ENCODE data around the gene LONRF3. TPM values are rescaled to one million over a fixed set of nuclear protein-coding genes. Genes with fewer than 3 reads are reported as not detected.
A peak's percentile ranks its signal among the peaks of the same experiment; 100 is the strongest.

Gene LONRF3
- total and polyA plus RNA-seq, 2 experiments from 2014 or later, result 2.6 to 6.5 TPM

GRCh38 chrX:119003462-119003861 lies 29.0 kb downstream of the LONRF3 start:
- H3K4me3 ChIP-seq, result no peak overlapping the region
- no peak overlapping the region for H3K4me2 ChIP-seq
- WGBS (ENCODE audit: low lambda C conversion rate, missing lambda C conversion rate), result 51% methylated on average over 3 of the region's 3 CpGs
- no peaks in the 10 kb centered on the region for H3K4me1 ChIP-seq (ENCODE audit: insufficient read depth)
- DNase-seq (ENCODE audit: low spot score), result no peak
- no peaks in the 10 kb centered on the region for H3K9me2 ChIP-seq (replicated peaks; ENCODE audit: insufficient read depth)
- no peaks in the 10 kb centered on the region for H3K79me2 ChIP-seq
- H2AFZ ChIP-seq, result no peak overlapping the region
- no peak overlapping the region for H3K27ac ChIP-seq
- H3K27me3 ChIP-seq, result no peaks in the 10 kb centered on the region
- H3K36me3 ChIP-seq (replicated peaks; ENCODE audit: insufficient read depth, low read depth), result no peaks in the 10 kb centered on the region
- TF ChIP-seq, protein P1, sequence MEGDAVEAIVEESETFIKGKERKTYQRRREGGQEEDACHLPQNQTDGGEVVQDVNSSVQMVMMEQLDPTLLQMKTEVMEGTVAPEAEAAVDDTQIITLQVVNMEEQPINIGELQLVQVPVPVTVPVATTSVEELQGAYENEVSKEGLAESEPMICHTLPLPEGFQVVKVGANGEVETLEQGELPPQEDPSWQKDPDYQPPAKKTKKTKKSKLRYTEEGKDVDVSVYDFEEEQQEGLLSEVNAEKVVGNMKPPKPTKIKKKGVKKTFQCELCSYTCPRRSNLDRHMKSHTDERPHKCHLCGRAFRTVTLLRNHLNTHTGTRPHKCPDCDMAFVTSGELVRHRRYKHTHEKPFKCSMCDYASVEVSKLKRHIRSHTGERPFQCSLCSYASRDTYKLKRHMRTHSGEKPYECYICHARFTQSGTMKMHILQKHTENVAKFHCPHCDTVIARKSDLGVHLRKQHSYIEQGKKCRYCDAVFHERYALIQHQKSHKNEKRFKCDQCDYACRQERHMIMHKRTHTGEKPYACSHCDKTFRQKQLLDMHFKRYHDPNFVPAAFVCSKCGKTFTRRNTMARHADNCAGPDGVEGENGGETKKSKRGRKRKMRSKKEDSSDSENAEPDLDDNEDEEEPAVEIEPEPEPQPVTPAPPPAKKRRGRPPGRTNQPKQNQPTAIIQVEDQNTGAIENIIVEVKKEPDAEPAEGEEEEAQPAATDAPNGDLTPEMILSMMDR (IDR thresholded peaks at IDR 0.05; ENCODE audit: poor library complexity), result no peak
- TF ChIP-seq EZH2 (IDR thresholded peaks at IDR 0.05; ENCODE audit: borderline replicate concordance) (no peak), EZH2phosphoT487 (IDR thresholded peaks at IDR 0.05; ENCODE audit: low read depth, severe bottlenecking, unreplicated experiment) (no peak)
- H4K20me1 ChIP-seq (ENCODE audit: insufficient read depth, poor library complexity, severe bottlenecking), result no peaks in the 10 kb centered on the region
- H3K9me3 ChIP-seq (ENCODE audit: low read depth), result no peaks in the 10 kb centered on the region

- H3K4me3 ChIP-seq, result no peak overlapping the region
- 32% methylated on average over 5 of the region's 5 CpGs for WGBS (ENCODE audit: low lambda C conversion rate, missing lambda C conversion rate)
- peak; percentile 43 for DNase-seq (ENCODE audit: low spot score)
Measured at GRCh38 chrX:119004920-119005524, 30.6 kb downstream of the LONRF3 start.

GRCh38 chrX:119007189-119007770 lies 32.9 kb downstream of the LONRF3 start:
- Histone ChIP-seq H3K9me3 (ENCODE audit: low read depth) (no peaks in the 10 kb centered on the region), H2AFZ (no peak overlapping the region), H3K4me1 (ENCODE audit: insufficient read depth) (no peaks in the 10 kb centered on the region), H3K79me2 (no peaks in the 10 kb centered on the region), H3K27me3 (no peaks in the 10 kb centered on the region), H3K27ac (no peak overlapping the region), H3K4me3 (no peak overlapping the region), H3K36me3 (replicated peaks; ENCODE audit: insufficient read depth, low read depth) (no peaks in the 10 kb centered on the region), H4K20me1 (ENCODE audit: insufficient read depth, poor library complexity, severe bottlenecking) (no peaks in the 10 kb centered on the region), H3K9me2 (replicated peaks; ENCODE audit: insufficient read depth) (no peaks in the 10 kb centered on the region), H3K4me2 (no peak overlapping the region)
- no peak for DNase-seq (ENCODE audit: low spot score)
- WGBS (ENCODE audit: low lambda C conversion rate, missing lambda C conversion rate), result 58% methylated on average over 3 of the region's 3 CpGs
- TF ChIP-seq, protein P1 (IDR thresholded peaks at IDR 0.05; ENCODE audit: poor library complexity), result no peak

More at GRCh38 chrX:119004920-119005524, 30.6 kb downstream of the LONRF3 start:
- no peaks in the 10 kb centered on the region for H3K36me3 ChIP-seq (replicated peaks; ENCODE audit: insufficient read depth, low read depth)
- H3K9me2 ChIP-seq (replicated peaks; ENCODE audit: insufficient read depth), result no peaks in the 10 kb centered on the region
- no peak overlapping the region for H3K4me2 ChIP-seq
- no peak overlapping the region for H2AFZ ChIP-seq
- no peaks in the 10 kb centered on the region for H3K9me3 ChIP-seq (ENCODE audit: low read depth)
- H3K27ac ChIP-seq, result no peak overlapping the region
- TF ChIP-seq EZH2phosphoT487 (IDR thresholded peaks at IDR 0.05; ENCODE audit: low read depth, severe bottlenecking, unreplicated experiment) (no peak), EZH2 (IDR thresholded peaks at IDR 0.05; ENCODE audit: borderline replicate concordance) (no peak)
- TF ChIP-seq, protein P1 (IDR thresholded peaks at IDR 0.05; ENCODE audit: poor library complexity), result peak; percentile 65
- H3K79me2 ChIP-seq, result no peaks in the 10 kb centered on the region
- H3K27me3 ChIP-seq, result no peaks in the 10 kb centered on the region
- no peaks in the 10 kb centered on the region for H4K20me1 ChIP-seq (ENCODE audit: insufficient read depth, poor library complexity, severe bottlenecking)
- H3K4me1 ChIP-seq (ENCODE audit: insufficient read depth), result no peaks in the 10 kb centered on the region
